Head of caudate nucleus (tissue), 42 donors: ENCODE measurements around the gene PTTG1.

ENCODE experiments used
- DNase-seq, 42 donors: peaks; one replicate each; pipeline versions ENCODE4 v3.0.0 to v3.0.0-alpha.2; 2020 to 2021; ENCODE audit warnings: mixed read lengths in 7 of 42
- intact Hi-C: fragments of 100-400 bp; cut with DNase I; formaldehyde crosslinking; loops from one replicate; pipeline ENCODE4 v1.15.0; 2022

Gene PTTG1

DNA sequence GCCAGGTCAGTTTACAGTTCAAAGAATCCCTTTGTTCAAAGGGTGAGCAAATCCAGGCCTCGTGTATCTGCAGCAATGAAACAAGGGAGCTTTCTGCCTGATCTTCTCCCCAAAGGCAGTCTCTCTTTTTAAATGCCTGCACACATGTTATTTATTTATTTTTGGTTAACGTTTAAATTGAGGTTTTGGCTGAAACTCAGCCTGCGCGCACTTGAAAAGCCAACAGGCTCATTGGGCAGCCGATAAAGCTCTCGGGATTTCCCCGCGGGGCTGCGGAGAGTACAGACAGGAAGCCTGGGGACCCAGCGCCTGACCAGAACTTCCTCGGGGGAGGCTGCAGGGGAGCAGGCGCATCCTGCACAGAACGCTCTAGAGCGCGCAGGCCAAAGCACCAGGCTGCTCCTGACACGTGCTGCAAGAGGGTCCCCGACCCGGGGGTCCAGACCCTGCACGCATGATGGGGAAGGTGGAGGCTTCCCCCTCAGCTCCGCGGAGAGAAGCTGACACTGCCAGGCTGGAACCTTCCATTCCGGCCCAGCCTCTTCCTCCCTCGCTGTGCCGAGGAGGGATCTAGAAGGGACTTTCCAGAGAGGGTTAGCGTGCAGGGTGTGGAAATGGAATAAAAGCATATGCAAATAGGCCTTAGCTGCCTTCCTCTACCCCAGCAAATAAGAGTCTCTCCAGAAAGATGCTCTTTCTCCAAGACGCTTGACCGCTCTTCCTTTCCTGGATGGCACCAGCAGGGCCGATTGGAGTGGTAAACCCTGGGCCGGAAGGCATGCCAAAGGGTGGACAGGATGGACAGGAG lies 46.1 kb downstream of the PTTG1 start:
- intact Hi-C loops: no loop called here
- DNase-seq: peak in 41 of 42 donors; percentile 13 to 68 (median 40)

DNA sequence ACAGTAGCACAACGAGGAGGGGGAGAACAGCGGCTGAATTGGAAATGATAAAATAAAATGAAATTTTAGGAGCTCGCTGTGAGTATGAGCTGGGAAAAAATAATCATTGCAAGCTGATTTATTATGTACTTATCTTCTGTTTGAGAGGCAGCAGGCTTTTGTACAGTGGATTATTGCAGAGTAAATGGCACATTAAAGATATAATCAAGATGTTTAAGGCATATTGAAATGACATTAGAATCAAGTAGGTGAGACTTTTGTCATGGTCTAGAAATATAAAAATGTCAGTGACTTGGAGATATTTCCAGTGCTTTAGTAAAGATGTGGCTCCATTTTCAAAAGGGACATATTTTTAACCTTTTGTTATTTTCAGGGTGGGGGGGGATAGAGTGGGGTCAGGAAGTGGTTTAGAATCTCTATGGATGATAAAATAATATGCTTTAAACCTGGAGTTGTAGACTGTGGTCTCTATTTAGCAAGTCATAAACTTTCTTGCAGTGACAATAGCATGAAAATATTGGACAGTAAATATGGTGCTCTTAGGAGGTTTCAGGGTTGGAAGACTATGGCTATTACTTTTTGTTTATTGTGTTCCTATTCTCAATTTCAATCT lies 46.8 kb downstream of the PTTG1 start:
- intact Hi-C loops: no loop called here
- no peak for DNase-seq

DNA sequence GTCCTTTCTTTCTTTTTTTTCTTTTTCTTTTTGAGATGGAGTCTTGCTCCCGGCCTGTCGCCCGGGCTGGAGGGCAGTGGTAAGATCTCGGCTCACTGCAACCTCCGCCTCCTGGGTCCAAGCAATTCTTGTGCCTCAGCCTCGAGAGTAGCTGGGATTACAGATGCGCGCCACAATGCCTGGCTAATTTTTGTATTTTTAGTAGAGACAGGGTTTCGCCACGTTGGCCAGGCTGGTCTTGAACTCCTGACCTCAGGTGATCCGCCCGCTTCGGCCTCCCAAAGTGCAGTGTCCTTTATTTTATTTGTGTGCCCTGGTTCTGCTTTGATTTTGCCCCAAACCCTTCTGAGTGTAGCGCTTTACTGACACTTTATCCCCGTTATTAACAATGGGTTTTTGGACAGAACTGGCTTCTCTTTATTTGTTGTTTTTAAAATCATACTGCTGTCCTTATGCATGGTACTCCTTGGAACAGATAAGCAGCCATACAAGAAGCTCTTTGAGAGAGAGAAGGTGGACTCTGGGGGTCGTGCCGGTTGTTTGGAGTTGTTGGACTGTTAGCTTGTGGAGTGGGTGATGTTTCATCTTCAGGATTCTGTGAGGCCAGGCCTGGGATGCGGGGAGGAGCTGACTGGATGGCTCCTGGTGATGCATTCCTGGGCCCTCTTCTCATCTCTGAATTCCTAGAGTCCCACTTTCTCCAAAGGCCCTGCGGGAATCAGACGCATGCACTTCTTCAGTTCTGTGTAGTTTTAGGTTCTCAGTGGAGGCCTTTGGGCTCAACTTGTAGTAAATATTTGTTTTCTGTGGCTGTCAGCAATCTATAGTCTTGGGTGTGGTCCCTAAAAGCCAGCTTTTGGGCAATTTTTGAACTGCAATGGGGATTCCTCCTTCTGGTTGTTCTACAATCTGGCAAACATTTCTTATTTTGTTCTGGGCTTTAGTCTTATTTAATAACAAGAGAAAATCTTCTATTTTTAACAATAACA lies 47.8 kb downstream of the PTTG1 start:
- no peak for DNase-seq
- intact Hi-C loops: no loop called here

DNA sequence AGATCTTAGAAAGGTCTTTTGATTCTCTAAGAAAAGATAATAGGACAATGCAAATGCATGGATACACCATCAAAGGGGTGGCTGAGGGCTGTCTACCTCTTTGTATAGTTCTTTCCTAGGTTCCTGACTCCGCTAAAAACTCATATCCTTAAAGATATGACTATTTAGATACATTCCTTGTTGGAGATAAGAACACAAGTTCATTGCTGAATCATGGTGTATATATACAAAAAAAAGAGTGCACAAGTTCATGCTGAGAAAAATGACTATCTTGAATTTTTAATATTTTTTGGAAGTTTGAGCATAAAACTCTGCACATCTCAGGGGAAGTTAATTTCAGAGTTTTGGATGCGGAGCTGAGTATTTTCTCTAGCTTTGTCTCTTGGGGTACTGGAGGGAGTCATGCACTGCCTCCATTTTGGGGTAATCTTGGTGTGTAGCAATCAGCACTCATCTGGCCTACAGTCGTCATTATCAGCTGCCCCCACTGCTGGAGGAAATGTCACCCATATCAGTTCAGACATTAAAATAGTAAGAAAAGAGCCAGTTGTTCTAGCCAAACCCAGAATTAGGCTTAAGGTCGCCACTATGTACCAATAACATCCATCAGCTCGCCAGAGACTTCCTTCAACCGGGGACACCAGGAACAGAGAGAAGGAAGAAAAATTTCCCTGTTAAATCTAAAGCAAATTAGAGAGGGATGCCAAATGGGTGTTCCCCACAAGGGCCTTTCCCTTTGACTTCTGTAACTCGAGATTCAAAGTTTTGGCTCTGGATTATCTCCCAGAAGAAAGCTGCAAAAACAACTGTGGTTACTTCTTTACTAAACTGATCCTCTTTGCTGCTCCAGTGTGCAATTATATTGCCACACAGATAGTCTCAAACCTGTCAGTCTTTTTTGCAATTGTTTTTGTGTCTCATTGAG lies 49.0 kb downstream of the PTTG1 start:
- intact Hi-C loops: no loop called here
- no peak for DNase-seq

DNA sequence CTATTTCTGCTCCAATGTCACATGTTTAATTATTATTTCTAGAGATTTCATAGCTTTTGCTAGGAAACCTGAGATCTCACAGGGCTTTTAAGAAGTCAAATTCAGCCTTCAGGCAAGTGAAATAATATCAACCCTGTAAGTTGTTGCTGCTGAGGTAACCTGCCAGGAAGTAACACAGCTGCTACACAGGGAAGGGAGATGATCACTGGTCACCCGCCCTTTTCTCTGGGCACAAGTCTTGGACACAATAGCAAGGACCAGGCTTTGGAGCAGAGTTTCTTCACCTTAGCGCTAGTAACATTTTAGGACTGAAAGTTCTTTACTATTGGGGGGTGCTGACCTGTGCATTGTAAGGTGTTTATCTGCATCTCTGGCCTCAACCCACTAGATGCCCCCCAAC lies 50.1 kb downstream of the PTTG1 start:
- intact Hi-C loops: no loop called here
- no peak for DNase-seq

DNA sequence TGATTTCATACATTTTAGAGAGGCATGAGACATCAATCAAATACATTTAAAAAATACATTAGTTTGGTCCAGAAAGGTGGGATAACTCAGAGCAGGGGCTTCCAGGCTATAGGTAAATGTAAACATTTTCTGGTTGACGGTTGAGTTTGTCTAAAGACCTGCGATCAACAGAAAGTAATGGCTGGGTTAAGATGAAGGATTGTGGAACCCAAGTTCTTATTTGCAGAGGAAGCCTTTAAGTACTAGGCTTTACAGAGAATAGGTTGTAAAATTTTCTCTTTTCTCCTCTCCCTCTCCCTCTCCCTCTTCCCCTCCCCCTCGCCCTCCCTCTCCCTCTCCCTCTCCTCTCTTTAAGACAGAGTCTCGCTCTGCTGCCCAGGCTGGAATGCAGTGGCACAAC lies 50.8 kb downstream of the PTTG1 start:
- intact Hi-C loops: no loop called here
- DNase-seq: no peak

DNA sequence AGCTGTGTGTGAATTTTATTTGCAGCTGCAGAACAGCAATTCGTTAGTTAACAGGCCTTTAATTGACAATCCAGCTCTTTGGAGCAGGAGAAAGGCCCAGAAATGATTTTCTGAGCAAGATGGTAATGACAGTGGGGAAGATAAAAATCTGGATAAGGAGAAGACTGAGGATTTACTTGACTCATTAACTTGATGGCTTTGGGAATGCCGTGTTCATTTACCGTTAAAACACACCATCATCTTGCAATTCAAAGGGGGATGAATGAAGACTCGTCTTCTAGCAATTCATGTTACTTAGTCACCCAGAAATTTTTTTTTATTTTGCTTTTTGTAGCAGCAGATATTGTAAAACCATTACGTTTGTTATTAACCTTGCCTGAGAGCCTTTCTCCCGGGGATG lies 52.0 kb downstream of the PTTG1 start:
- no peak for DNase-seq
- intact Hi-C loops: no loop called here

DNA sequence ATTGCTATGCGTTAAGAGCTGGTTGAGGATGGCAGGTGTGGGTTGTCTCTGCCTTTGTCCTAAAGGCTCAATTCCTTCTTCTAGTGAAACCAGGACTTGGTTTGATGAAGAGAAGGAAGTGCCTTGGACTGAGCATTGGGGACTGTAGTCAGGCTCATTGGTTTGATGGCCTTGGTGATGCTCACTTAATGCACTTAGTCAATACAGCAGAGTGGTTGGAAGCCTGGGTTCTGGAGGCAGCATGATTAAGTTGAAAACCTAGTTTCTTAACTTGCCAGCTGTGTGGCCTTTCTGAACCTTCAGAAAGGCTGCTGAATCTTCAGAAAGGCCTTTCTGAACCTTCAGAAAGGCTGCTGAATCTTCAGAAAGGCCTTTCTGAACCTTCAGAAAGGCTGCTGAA lies 52.4 kb downstream of the PTTG1 start:
- no peak for DNase-seq
- intact Hi-C loops: no loop called here

DNA sequence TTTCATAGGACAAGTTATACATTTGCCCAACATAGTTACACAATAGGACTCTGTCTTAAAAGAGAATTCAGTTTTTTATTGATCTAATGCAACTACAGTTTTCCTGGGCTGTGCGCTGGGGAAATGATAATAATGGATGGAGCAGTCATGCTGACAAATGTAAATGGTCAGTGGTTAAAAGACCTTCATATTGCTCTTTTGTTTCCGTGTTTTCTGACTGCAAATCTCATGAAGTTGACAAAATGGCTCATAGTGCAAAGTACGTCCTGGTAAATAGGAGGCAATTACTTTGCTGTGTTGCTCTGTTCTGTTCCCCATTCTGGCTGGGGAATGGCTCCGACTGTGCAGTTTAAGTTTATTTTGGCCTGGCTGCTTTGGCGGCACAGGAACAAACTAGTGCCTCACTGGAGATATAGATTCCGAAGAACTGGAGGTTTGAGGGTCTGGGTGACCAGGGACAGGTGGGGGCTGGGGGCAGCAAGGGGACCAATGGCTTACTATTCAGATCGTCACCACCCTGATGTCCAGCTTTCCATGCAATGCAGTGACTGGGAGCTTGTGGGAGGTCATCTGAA lies 54.3 kb downstream of the PTTG1 start:
- intact Hi-C loops: no loop called here
- no peak for DNase-seq

DNA sequence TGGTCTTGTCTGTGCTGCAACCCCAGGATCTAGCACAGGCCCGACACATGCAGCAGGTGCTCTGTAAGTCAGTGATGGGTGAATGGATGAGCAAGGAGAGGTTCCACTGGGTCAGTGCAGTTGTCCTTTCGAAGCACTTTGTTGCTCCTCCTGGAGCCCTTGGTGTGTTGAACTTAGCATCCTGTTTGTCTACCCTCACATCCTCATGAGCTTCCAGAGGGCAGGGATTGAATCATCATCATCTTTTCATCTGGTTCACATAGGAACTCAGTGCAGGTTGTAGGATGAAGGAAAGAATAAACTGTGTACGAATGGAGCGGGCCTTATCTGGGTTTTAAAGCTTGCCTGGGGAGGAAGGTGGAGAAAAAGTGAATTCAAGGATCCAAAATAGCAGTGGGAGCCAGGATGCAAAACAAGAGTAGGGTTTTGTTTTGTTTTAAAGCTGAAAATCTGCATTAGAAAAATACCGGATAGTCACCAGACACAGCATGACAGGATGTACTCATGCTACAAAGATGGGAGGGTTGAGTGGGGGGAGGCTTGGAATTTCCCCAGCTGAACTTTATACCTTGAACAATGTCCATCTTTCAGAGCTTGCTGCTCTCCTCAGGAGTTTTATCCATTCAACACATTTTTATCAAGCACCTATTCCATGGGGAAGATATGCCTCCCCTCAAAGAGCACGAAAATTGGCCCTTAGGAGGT lies 55.8 kb downstream of the PTTG1 start:
- no peak for DNase-seq
- intact Hi-C loops: no loop called here

- no peak for DNase-seq
- intact Hi-C loops: no loop called here
These were observed 56.5 kb downstream of the PTTG1 start for GRCh38 chr5:160478163-160478562.
